ENCODE measurements around the gene NUP214.
"Not testable (repeated sequence)": the region's sequence is repeated elsewhere in the genome, so short reads cannot be mapped to it uniquely, and the experiment has no call there.

Gene NUP214

DNA sequence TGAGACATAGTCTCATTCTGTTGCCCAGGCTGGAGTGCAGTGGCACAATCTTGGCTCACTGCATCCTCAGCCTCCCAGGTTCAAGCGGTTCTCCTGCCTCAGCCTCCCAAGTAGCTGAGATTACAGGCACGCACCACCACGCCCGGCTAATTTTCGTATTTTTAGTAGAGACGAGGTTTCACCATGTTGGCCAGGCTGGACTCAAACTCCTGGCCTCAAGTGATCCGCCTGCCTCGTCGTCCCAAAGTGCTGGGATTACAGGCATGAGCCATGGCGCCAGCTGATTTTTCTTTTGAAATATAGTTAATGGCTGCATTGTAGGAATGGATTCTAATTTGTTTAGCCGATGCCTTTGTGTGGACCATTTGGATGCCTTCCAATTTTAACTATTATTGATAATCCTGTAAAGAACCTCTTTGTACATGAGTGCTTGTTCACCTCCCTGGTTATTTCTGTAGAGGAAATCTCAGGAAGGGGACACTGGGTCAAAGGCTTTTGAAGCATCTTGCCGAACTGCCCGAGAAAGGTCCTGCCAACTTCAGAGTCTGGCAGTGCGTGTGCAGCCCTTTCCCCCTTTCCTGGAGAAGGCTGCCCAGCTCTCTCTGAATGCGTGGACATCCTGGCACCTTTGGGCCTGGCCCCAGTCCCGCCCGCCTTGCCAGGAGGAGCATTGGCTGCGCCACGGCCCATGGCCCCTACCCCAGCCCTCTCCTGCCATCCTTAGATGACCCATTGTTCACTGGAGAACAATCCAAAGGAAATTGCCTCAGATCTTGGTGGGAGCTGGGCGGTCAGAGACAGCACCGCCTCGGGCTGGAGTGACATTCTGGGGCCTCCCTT, 8.9 kb upstream of the NUP214 start:
- DNase-seq, result no peak

DNA sequence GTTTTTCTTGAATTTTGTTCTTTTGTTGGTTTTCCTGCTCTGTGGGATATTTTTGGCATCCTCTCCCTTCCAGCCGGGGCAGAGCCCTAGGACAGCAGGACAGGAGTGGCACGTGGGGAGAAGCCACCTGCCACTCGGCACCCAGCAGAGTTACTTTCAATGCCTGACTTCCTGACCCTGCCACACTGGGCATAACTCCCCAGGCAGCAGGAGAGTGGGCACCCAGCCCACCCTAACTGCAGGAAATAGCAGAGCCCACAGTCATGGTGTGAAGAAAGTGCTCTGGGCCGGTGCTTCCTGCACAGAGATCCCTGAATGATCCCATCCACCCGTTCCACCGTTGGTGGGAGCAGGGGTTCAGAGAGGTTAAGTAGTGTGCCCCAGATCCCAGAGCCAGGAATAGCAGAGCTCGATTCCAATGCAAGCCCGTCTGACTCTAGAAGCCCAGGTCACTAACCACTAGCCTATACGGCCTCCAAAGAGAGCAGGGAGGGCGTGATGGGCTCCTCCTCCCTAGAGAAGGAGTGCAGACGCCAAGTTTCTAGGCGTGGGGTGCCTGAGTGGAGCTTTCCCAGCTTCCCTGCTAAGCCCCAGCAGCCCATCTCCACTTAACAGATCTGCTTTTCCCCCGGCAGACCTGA, 8.1 kb upstream of the NUP214 start:
- DNase-seq, result no peak

DNA sequence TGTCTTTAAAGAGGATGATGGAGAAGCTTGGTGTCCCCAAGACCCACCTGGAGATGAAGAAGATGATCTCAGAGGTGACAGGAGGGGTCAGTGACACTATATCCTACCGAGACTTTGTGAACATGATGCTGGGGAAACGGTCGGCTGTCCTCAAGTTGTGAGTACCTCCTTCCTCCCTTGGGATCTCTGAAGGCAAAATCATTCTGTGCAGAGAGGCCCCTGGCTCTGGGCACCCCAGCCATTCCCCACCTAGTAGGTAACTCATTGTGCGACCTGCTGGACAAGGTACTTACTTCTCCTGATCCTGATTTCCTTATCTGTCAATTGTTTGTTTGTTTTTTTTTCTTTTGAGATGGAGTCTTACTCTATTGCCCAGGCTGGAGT, 7.6 kb upstream of the NUP214 start:
- no peak for DNase-seq

DNA sequence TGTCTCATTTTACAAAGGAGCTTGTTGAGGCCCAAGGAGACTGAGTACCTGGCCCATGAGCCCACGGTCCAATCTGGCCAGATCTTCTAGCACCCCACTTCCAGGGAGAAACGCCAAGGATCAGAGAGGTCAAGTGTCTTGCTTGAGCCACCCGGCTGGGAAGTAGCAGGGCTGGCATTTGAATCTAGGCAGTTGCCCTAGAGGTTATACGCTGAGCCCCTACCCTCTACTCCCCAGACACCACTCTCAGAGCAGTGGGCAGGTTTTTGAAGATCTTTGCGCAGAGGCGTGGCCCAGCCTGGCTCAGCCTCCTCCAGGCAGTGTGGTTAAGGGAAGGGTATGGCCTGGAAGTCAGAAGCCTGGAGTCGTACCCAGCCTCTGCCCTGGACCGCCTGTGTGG, 5.8 kb upstream of the NUP214 start:
- DNase-seq, result no peak

DNA sequence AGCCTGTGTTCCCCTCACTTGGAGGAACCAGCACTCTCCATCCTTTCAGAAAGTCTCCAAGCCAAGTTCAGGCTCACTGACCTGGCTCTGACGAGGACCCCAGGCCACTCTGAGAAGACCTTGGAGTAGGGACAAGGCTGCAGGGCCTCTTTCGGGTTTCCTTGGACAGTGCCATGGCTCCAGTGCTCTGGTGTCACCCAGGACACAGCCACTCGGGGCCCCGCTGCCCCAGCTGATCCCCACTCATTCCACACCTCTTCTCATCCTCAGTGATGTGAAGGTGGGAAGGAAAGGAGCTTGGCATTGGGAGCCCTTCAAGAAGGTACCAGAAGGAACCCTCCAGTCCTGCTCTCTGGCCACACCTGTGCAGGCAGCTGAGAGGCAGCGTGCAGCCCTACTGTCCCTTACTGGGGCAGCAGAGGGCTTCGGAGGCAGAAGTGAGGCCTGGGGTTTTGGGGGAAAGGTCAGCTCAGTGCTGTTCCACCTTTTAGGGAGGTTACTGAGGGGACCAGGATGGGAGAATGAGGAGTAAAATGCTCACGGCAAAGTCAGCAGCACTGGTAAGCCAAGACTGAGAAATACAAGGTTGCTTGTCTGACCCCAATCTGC, 4.7 kb upstream of the NUP214 start:
- no peak for DNase-seq

DNA sequence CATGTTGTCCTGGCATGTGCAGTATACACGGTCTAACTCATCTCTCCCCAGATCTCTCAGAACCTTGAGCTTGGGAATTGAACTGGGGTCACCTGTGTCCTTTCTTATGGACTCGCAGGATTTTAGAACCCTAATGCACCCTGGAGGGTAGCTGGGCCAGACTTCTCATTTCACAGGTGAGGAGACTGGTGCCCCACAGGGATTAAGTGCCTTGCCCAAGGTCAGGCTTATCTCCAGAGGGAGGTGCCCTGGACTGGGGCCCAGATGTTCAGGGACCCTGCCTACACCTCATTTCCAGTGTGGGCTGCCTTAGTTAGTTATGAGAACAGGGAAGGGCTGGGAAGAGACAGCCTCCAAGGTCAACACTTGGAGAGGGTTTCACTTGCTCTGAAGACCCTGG, 4.0 kb upstream of the NUP214 start:
- DNase-seq, result no peak

DNA sequence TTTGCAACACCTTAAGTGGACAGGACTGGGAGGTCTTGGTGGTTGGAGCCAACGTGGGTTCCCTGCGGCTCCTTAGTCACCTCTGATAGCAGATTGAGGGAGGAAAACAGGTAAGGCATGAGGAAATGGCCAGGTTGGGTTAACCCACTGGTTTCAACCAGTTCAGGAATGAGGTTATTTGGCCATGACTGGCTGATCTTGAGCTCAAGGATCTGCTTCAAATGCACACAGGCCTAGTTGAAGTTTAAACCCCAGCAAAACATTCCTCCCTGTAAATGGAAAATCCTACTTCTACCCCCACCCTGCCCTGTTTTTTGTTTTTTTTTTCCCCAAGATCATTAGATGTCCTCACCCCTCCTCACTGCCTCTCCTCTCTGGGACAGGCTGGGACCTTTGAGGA, 3.2 kb upstream of the NUP214 start:
- DNase-seq, result no peak

DNA sequence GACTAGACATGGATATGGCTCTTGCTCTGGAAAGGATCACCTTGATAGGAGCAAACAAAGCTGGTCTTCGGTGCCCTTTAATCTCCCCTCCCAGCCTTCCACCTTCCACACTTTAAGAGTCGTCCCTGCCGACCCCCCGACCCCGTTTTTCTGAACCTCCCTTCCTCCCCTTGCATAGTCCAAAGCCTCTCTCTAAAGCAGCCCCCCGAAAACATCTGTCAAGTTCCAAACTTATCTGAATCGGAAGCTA, 423 bp upstream of the NUP214 start:
- DNase-seq, result no peak

DNA sequence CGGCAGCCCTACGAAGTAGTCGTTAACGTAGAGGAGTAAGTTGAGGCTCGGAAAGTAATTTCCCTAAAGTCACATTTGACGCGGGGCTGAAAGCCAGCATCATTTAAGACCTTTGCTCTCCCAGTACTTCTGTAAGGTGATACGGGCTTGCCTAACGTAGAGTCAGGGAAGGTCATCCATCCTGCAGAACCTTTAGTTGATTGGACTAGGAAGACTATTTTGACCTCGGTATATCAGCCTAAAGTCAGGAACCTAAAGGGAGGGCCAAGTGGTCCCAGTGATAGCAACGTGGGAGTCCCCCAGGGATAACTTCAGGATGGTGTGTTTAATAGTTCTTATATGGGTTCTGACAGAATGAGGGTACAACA, 657 bp downstream of the NUP214 start:
- no peak for DNase-seq

DNA sequence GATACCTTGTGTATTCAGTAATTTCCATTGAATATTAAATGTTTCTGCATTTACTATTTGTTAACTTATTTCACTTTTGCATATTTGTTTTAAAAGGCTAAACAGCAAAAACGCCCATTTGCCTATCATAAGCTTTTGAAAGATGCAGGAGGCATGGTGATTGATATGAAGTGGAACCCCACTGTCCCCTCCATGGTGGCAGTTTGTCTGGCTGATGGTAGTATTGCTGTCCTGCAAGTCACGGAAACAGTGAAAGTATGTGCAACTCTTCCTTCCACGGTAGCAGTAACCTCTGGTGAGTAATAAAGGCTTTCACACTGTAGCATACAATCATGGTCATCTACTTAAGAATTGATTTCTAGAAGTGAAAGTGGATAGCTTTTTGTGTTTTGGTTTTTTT, 3.8 kb downstream of the NUP214 start:
- DNase-seq, result no peak

DNA sequence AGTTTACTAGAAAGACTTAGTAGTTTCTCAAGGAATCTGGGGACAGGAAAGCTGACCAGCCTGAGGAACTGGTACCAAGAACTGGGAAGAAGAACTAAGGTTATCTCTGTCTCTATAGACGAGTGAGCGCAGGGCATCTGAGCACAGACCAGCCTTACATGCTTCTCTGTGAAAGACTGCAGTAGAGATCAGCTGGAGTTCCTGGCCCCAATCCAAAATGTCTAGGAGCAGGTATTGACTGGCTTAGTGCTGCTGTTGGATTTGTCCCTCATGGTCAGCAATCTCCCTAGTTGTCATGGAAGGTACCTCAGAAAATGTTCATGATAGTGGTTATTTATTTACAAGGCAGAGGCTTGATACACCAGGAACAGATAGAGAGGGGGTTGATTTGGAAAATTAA, 13.3 kb downstream of the NUP214 start:
- DNase-seq, result no peak

DNA sequence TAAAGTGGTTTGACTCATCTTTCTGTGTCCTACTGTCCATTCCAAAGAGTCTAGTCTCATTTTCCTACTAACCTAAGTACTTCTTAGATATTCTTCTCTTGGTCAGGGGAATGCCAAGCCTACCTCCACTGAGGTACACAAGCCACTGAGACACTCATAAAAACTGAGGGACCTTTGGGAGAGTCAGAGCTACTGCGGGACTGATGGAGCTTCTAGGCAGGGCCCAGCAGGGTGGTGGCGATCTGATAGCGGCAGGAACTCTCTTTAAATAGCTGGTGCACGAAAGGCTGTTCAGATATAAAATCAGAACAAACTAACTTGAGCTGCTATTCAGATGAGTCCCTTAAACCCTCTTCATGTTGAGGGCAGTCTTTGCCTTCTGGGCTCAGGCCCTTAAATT, 14.7 kb downstream of the NUP214 start:
- DNase-seq, result no peak

DNA sequence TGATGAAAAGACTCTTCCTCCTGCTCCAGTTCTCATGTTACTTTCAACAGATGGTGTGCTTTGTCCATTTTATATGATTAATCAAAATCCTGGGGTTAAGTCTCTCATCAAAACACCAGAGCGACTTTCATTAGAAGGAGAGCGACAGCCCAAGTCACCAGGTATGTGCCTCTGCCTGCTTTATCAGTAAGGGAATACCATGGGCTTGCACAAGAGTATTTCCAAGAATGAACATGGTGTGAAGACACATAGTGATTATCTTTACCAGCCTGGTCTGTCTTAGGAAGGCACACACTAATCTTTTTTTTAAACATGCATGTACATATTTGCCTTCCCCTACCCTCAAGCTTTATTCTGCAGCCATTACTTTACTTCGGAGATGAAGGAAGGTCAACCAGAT, 15.2 kb downstream of the NUP214 start:
- DNase-seq, result no peak

DNA sequence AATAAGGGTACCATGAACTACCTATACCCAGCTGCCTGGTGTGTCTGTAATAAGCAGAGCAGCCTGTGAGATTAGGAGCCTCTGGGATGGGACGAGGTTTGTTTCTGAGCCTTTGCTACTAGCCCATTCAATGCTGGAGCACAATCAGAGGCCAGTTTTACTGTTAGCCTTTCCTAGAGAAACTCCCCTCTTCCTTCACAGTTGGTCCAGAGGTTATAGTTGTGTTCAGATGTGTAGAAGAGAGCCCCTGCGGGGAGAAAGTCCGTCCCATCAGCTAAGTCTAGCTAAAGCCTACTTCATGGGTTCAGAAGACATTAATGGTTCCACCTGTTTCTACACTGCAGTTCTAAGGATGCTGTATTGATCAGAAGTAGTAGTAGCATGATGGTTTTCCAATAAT, 16.8 kb downstream of the NUP214 start:
- DNase-seq, result no peak

DNA sequence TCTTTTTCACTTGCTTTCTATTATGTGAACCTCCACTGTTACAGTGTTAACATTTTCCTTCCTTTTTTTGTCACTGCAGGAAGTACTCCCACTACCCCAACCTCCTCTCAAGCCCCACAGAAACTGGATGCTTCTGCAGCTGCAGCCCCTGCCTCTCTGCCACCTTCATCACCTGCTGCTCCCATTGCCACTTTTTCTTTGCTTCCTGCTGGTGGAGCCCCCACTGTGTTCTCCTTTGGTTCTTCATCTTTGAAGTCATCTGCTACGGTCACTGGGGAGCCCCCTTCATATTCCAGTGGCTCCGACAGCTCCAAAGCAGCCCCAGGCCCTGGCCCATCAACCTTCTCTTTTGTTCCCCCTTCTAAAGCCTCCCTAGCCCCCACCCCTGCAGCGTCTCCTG, 18.8 kb downstream of the NUP214 start:
- no peak for DNase-seq

DNA sequence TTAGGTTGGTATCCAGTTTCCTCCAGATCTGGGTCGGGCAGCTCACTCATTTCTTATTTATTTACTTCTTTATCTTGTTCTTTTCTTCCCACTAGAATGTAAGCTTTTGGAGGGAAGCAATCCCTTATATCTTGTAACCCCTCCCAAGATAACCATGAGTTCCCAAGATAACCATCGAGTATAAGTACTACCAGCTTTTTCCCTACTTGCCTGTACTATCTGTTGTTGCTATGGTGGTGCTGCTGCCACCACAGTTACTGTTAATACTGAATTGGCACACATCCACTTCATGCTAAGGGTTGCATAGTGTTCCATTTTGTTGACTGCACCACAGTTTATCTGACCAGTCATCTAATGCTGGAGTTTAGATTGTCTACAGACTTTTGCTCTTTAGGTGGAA, 19.9 kb downstream of the NUP214 start:
- DNase-seq, result no peak

DNA sequence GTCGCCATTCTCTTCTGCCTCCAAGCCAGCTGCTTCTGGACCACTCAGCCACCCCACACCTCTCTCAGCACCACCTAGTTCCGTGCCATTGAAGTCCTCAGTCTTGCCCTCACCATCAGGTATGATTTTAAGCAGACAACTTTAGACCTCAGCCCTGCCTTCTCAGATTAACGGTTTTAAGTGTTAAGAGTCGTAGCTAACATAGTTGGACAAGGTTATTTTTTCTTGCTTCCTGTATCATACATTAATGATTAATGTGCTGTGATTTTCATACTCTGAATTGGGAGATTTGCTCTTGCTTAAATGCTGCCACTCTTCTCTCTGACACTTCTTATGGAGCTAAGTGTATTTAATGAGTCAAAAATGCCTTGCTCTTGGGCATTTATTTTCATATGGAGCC, 20.8 kb downstream of the NUP214 start:
- no peak for DNase-seq

DNA sequence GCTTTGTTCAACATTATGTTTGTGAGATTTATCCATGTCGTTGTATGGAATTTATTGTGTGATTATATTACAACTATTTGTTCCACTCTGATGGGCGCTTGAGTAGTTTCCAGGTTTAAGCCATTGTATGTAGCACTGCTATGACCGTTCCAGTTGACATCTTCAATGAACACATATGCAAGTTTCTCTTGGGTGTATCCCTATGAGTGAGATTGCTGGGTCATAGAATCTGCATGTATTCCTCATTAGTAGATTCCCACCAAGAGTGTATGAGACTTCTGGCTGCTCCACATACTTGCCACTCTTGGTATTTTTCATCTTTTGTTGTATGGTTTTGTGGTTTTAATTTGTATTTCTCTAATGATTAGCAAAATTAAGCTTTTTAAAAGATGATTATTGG, 22.9 kb downstream of the NUP214 start:
- no peak for DNase-seq

DNA sequence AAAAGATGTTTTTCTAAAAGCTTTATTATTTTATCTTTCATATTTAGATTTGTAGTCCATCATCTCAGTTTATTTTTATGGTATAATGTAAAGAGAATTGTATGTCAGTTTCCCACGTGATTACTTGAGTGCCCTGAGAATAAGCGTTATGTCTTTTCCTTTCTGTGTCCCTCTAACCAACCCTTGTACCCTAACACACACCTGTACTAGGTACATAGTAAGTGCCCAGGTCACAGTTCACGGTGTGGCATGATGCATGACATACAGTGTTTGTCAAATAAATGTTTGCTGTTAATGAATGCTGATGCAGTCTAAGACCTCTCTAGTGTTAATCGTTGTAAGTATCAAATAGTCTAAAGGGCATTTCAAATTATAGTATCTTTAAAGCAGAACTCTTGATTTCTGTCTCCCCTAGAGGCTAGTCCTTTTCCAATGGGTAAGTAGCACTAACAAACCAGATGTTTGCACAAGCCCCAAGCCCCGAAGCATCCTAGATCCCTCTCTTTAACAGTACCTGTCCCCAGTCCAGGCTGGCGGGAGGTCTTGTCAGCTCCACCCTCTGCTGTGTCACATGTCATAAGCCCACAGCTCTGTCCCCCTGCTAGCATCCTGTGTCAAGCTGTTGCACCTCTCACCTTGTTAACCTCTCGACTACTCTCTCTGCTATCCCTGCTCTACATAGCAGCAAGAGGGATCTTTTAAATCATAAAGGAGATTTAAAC, 23.7 kb downstream of the NUP214 start:
- DNase-seq, result no peak

DNA sequence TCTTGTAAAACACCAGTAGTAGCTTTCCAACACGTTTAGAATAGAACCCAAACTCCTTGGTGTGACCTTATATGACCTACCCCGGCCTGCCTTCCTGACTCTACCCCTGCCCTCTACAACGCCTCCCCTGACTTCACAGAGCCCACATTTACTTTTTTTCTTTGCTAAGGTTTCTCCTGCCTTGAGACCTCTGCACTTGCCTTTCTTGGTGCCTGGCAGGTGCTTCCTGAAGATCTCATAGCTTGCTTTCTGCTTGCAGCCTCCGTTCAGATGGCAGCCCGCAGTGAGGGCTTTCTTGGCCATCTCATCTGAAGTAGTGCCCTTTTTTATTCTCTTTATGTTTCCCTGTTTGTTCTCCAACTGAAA, 24.3 kb downstream of the NUP214 start:
- no peak for DNase-seq

DNA sequence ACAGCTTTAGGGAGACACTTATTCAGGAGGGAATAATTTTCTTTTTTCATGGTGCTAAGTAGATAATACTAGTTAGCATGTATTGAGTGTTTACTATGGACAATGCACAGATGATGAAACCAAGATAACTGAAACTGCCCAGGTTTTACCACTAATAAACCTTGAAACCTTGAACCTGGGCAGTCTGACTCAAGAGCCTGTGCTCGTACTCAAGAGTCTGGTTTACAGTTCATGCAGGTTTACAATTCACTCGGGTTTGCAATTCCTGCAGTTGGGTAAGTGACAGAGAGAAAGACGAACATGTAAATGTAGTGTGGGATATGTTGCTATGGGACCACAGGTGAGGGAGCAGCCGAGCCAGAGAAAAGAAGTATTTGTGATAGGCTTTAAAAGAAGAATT, 28.2 kb downstream of the NUP214 start:
- no peak for DNase-seq

DNA sequence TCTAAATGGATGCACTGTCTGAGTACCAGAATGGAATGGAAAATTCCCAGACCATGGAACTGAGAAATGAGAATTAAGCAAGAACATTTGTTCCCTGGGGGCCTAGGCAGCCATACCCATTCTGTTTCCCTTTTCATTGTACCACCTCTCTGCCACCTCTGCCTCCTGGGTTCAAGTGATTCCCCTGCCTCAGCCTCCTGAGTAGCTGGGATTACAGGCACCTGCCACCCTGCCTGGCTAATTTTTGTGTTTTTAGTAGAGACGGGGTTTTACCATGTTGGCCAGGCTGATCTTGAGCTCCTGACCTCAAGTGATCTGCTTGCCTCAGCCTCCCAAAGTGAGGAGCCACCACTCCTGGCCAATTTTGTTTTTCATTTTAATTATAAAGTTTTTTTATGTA, 33.3 kb downstream of the NUP214 start:
- DNase-seq, result not testable (repeated sequence)

DNA sequence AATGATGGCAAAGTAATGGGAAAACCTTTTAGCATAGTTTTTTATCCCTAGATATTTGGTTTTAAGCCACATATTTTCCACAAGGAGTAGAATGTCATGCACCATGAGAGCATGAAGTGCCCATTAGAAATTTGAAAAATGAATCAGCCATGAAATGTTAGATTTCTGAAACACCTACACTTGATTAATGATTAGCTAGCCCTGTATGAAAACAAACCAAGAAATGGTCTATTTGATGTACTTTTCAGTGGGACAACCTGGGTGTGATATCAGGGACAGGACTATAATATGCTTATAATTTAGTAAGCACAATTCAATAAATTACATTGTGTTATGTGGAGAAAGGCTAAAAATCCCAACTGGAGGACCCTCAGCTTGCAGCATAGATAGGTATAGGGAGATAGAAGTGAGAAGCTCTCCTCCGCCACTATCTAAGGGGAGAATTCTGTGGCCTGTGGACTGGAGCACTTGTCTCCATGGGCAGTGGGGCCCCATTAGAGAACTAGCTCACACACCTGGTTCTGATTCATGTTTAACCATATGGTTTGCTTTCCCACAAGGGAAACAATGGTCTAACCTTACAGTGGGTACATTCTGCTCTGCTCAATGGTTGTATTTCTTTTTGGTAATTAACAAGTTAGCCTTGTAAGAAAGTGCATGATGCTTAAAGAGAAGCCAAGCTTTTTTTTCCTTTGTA, 35.2 kb downstream of the NUP214 start:
- DNase-seq, result no peak

DNA sequence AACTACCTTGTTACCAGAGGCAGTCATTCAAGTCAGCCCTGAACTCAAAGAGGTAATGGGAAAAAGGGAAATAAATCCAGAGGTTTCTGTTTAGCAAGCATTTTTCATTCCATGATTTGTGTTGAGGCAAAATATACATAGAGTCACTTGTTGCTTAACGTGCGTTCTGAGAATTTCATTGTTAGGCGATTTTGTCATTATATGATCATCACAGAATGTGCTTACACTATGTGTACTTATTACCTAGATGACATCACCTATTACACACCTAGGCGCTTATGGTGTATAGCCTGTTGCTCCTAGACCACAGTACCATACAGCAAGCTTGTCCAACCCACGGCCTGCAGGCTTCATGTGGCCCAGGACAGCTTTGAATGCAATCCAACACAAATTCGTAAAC, 36.2 kb downstream of the NUP214 start:
- no peak for DNase-seq

Data from NCI-H1436 (cell line).